Panc1 (cell line): ENCODE data around the gene GALNT1. TPM values are rescaled to one million over a fixed set of nuclear protein-coding genes. Genes with fewer than 3 reads are reported as not detected.

Experiments used
- ATAC-seq: fragments of 200-7000 bp; cut with Tn5 transposase; 2 replicates; pipeline ENCODE4 v1.9.1; 2020; ENCODE audit warnings: mild to moderate bottlenecking, moderate library complexity
- BruUV-seq: library from RNA; stranded (reverse); fragments of 400-500 nt; replicated peaks from 2 replicates; lab custom pipeline; 2021; lab: Mats Ljungman, UMichigan
- CTCF ChIA-PET: fragments of 300-600 bp; sonication (Branson Sonifier 250); formaldehyde crosslinking; loops from one replicate; lab custom pipeline; 2022; ENCODE audit warnings: antibody characterized with exemption; lab: Charles Lee
- POLR2A ChIA-PET: fragments of 300-600 bp; sonication (Branson Sonifier 250); formaldehyde crosslinking; loops from one replicate; lab custom pipeline; 2022; ENCODE audit warnings: antibody characterized with exemption; lab: Charles Lee
- DNase-seq: peaks from one replicate; pipeline ENCODE4 v3.0.0-alpha.2; 2010; ENCODE audit warnings: low read depth, low spot score
- H3K27ac ChIP-seq: 2 replicates; pipeline ENCODE4 v1.5.1; 2011; ENCODE audit warnings: mild to moderate bottlenecking, low read length, inconsistent platforms
- H3K27me3 ChIP-seq: fragments of 200-500 bp; sonication (Bioruptor generic); 2 replicates; pipeline ENCODE4 v1.6.0; 2014; ENCODE audit warnings: low read length, inconsistent platforms; ENCODE audit not compliant: control insufficient read depth, insufficient read depth
- H3K36me3 ChIP-seq: fragments of 200-500 bp; sonication (Bioruptor generic); 2 replicates; pipeline ENCODE4 v1.5.1; 2014; ENCODE audit warnings: inconsistent platforms, mild to moderate bottlenecking, low read length, moderate library complexity; ENCODE audit not compliant: control insufficient read depth, insufficient read depth
- H3K4me1 ChIP-seq: 2 replicates; pipeline ENCODE4 v1.5.1; 2011; ENCODE audit warnings: inconsistent platforms, mild to moderate bottlenecking, low read length, moderate library complexity; ENCODE audit not compliant: control insufficient read depth, insufficient read depth
- H3K4me3 ChIP-seq, 2 experiments: 2 replicates each; pipeline ENCODE4 v1.5.1; 2011 to 2012; ENCODE audit warnings: low read depth in 2 of 2, low read length in 2 of 2, mild to moderate bottlenecking in 2 of 2, inconsistent platforms in 1 of 2, moderate library complexity in 1 of 2
- H3K9me3 ChIP-seq: fragments of 200-500 bp; sonication (Bioruptor generic); 2 replicates; pipeline ENCODE4 v1.5.1; 2014; ENCODE audit warnings: low read depth, mild to moderate bottlenecking, inconsistent platforms, low read length, moderate library complexity; ENCODE audit not compliant: control insufficient read depth, insufficient read depth
- POLR2AphosphoS5 ChIP-seq: IDR thresholded peaks from 2 replicates; pipeline ENCODE4 v1.6.1; 2012; ENCODE audit warnings: mild to moderate bottlenecking, low read depth, low read length, moderate library complexity
- SIN3A ChIP-seq: IDR thresholded peaks from 2 replicates; pipeline ENCODE4 v1.6.1; 2012; ENCODE audit warnings: low read depth, mild to moderate bottlenecking, low read length, moderate library complexity, borderline replicate concordance; ENCODE audit not compliant: insufficient read depth
- TCF7L2 ChIP-seq: IDR thresholded peaks from 2 replicates; pipeline ENCODE4 v1.6.1; 2011; ENCODE audit warnings: mild to moderate bottlenecking, low read depth, low read length, inconsistent platforms
- in situ Hi-C: cut with HindIII; loops from 2 replicates; pipeline ENCODE4 v1.10.0; 2016; ENCODE audit warnings: low sequenced_read_pairs, low pct_unique_long_range_greater_than_20kb
- intact Hi-C: fragments of 100-400 bp; cut with micrococcal nuclease; formaldehyde crosslinking; loops from one replicate; pipeline ENCODE4 v1.10.0; 2022; ENCODE audit not compliant: unreplicated experiment
- total RNA-seq: library from RNA; stranded (reverse); gene quantifications from one replicate; pipeline ENCODE4 v1.2.1, GENCODE V29; 2021; ENCODE audit not compliant: unreplicated experiment
- TF ChIP-seq, protein P1 (sequence below): fragments of 450-650 bp; IDR thresholded peaks from 2 replicates; pipeline ENCODE4 v1.5.1; 2017; ENCODE audit warnings: mild to moderate bottlenecking
- TF ChIP-seq, protein P2 (sequence below), 2 experiments: IDR thresholded peaks; 2 replicates each; pipeline ENCODE4 v1.6.1; 2011 to 2012; ENCODE audit warnings: low read depth in 2 of 2, control low read depth in 1 of 2, low read length in 1 of 2, mild to moderate bottlenecking in 1 of 2, moderate library complexity in 1 of 2; ENCODE audit not compliant: insufficient read depth in 1 of 2

The GALNT1 gene
- total RNA-seq, 1 experiment from 2014 or later: 147 TPM

DNA sequence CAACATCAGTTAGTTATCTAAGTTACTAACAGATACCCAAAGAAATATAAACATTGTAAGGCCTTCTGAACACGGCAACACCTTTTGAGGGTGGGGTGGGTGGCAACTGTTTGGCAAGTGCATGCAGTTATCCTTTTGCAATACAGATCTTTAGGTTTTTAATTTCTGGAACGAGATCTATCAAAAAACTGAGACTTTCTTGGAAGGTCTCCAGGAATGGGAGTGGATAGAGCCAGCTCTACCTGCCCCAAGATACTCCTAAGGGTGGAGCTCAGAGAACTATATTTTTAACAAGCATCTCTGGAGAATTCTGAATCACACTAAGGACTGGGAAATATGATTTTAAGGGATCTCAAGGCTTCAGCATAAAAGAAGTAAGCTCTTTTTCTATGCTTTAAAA, 11.4 kb upstream of the GALNT1 start:
- no peak overlapping the region for H3K4me3 ChIP-seq
- no peak for ATAC-seq
- no peaks in the 10 kb centered on the region for H3K27me3 ChIP-seq
- no peak for DNase-seq
- no peak for TF ChIP-seq POLR2AphosphoS5
- no peak for TF ChIP-seq TCF7L2
- TF ChIP-seq SIN3A: no peak
- TF ChIP-seq, protein P1, sequence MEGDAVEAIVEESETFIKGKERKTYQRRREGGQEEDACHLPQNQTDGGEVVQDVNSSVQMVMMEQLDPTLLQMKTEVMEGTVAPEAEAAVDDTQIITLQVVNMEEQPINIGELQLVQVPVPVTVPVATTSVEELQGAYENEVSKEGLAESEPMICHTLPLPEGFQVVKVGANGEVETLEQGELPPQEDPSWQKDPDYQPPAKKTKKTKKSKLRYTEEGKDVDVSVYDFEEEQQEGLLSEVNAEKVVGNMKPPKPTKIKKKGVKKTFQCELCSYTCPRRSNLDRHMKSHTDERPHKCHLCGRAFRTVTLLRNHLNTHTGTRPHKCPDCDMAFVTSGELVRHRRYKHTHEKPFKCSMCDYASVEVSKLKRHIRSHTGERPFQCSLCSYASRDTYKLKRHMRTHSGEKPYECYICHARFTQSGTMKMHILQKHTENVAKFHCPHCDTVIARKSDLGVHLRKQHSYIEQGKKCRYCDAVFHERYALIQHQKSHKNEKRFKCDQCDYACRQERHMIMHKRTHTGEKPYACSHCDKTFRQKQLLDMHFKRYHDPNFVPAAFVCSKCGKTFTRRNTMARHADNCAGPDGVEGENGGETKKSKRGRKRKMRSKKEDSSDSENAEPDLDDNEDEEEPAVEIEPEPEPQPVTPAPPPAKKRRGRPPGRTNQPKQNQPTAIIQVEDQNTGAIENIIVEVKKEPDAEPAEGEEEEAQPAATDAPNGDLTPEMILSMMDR: no peak
- TF ChIP-seq, protein P2, sequence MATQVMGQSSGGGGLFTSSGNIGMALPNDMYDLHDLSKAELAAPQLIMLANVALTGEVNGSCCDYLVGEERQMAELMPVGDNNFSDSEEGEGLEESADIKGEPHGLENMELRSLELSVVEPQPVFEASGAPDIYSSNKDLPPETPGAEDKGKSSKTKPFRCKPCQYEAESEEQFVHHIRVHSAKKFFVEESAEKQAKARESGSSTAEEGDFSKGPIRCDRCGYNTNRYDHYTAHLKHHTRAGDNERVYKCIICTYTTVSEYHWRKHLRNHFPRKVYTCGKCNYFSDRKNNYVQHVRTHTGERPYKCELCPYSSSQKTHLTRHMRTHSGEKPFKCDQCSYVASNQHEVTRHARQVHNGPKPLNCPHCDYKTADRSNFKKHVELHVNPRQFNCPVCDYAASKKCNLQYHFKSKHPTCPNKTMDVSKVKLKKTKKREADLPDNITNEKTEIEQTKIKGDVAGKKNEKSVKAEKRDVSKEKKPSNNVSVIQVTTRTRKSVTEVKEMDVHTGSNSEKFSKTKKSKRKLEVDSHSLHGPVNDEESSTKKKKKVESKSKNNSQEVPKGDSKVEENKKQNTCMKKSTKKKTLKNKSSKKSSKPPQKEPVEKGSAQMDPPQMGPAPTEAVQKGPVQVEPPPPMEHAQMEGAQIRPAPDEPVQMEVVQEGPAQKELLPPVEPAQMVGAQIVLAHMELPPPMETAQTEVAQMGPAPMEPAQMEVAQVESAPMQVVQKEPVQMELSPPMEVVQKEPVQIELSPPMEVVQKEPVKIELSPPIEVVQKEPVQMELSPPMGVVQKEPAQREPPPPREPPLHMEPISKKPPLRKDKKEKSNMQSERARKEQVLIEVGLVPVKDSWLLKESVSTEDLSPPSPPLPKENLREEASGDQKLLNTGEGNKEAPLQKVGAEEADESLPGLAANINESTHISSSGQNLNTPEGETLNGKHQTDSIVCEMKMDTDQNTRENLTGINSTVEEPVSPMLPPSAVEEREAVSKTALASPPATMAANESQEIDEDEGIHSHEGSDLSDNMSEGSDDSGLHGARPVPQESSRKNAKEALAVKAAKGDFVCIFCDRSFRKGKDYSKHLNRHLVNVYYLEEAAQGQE (IDR thresholded peaks at IDR 0.05; ENCODE audit: insufficient read depth in 1 of 2, low read depth in 2 of 2, low read length in 1 of 2): no peak
- no peak overlapping the region for H3K27ac ChIP-seq
- no peaks in the 10 kb centered on the region for H3K36me3 ChIP-seq
- BruUV-seq: no TSS peak
- intact Hi-C loops: no loop called here
- H3K4me1 ChIP-seq: no peaks in the 10 kb centered on the region
- in situ Hi-C loops: no loop called here
- H3K9me3 ChIP-seq: no peaks in the 10 kb centered on the region
- ChIA-PET POLR2A (no interaction called here), CTCF (no interaction called here)

DNA sequence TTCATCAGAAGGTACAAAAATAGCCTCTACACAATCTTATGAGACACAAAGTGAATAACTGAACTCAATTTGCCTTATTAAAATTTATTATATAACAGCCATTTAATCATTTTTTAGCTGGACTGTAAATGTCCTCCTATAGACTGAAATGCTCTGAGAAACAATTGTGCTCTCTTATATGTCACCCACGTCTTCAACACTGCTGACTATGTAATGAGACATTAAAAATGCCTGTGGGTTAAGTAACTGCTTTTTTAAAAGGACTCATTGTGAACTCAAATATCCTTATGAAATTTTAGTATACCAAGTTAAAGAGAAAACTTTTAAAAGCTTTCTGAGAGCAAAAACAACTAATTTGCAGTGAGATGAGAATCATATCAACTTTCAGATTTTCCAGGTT, 10.4 kb upstream of the GALNT1 start:
- POLR2A ChIA-PET: no interaction called here
- H3K36me3 ChIP-seq: no peaks in the 10 kb centered on the region
- no peaks in the 10 kb centered on the region for H3K9me3 ChIP-seq
- H3K27ac ChIP-seq: no peak overlapping the region
- no peaks in the 10 kb centered on the region for H3K4me1 ChIP-seq
- no peak for DNase-seq
- no peaks in the 10 kb centered on the region for H3K27me3 ChIP-seq
- intact Hi-C loops (no loop called here), in situ Hi-C loops (no loop called here)
- CTCF ChIA-PET: no interaction called here
- TF ChIP-seq, protein P1: no peak
- TF ChIP-seq TCF7L2 (no peak), POLR2AphosphoS5 (no peak), SIN3A (no peak)
- TF ChIP-seq, protein P2 (IDR thresholded peaks at IDR 0.05; ENCODE audit: insufficient read depth in 1 of 2, low read depth in 2 of 2, low read length in 1 of 2): no peak
- ATAC-seq: no peak
- BruUV-seq: no TSS peak
- no peak overlapping the region for H3K4me3 ChIP-seq
